ENCODE measurements around the gene FGFR3.

- TF ChIP-seq CTCF (IDR thresholded peaks at IDR 0.05 in 8 of 11, conservative IDR thresholded peaks at IDR 0.05 in 3 of 11) = no peak
- TF ChIP-seq POLR2A (IDR thresholded peaks at IDR 0.05) = no peak
- TF ChIP-seq POLR2AphosphoS5 (IDR thresholded peaks at IDR 0.05) = no peak
Observed at GRCh38 chr4:1855333-1856070, 62.4 kb downstream of the FGFR3 start.
